A549 (cell line): Measurements from ENCODE around the gene CLASP1.

ENCODE experiments used
- CTCF ChIP-seq: fragments of >200 bp; sonication (Bioruptor Twin); formaldehyde crosslinking; IDR thresholded peaks from 3 replicates; pipeline ENCODE4 v1.5.1; 2016
- HOXA7 ChIP-seq: fragments of 250-450 bp; sonication (Bioruptor Pico); IDR thresholded peaks from 2 replicates; pipeline ENCODE4 v1.5.0; 2020; ENCODE audit warnings: mild to moderate bottlenecking, moderate library complexity
- KDM1A ChIP-seq: fragments of 200-600 bp; sonication (generic); IDR thresholded peaks from 2 replicates; pipeline ENCODE4 v1.6.1; 2016; ENCODE audit warnings: low read depth, mild to moderate bottlenecking
- KDM5A ChIP-seq: fragments of 200-600 bp; sonication (generic); IDR thresholded peaks from 2 replicates; pipeline ENCODE4 v1.6.1; 2016; ENCODE audit warnings: antibody characterized with exemption, mild to moderate bottlenecking
- MAX ChIP-seq: IDR thresholded peaks from 2 replicates; pipeline ENCODE4 v1.6.1; 2012
- MAZ ChIP-seq: fragments of 150-350 bp; IDR thresholded peaks from 2 replicates; pipeline ENCODE4 v1.6.1; 2014; ENCODE audit warnings: antibody characterized with exemption, low read depth, low read length, borderline replicate concordance
- POLR2A ChIP-seq: IDR thresholded peaks from 2 replicates; pipeline ENCODE4 v1.6.1; 2012; ENCODE audit warnings: mild to moderate bottlenecking, low read length
- POLR2AphosphoS2 ChIP-seq: conservative IDR thresholded peaks from 2 replicates; pipeline ENCODE4 v1.6.1; 2012; ENCODE audit warnings: low read length, improper control_type of control experiment, inconsistent platforms
- RAD21 ChIP-seq, 2 experiments: fragments of >200 bp in 1 of 2; sonication (Bioruptor Twin) in 1 of 2; formaldehyde crosslinking in 1 of 2; IDR thresholded peaks in 1 of 2; conservative IDR thresholded peaks in 1 of 2; 2 replicates in 1 of 2; 3 replicates in 1 of 2; pipeline ENCODE4 v1.6.1; 2012 to 2018; ENCODE audit warnings: inconsistent platforms in 1 of 2
- RFX5 ChIP-seq: fragments of 450-650 bp; IDR thresholded peaks from 2 replicates; pipeline ENCODE4 v1.7.1; 2014; ENCODE audit warnings: antibody characterized with exemption, mild to moderate bottlenecking, moderate library complexity
- USF2 ChIP-seq: fragments of 450-650 bp; IDR thresholded peaks from 2 replicates; pipeline ENCODE4 v1.6.1; 2014; ENCODE audit warnings: antibody characterized with exemption

GRCh38 chr2:121471532-121472469, 177.5 kb downstream of the CLASP1 start:
- TF ChIP-seq CTCF (no peak), POLR2A (no peak), RAD21 (conservative IDR thresholded peaks at IDR 0.05 in 1 of 2, IDR thresholded peaks at IDR 0.05 in 1 of 2) (no peak), KDM5A (no peak), RFX5 (no peak), MAX (no peak), HOXA7 (CRISPR knock-in tag) (no peak), KDM1A (no peak), MAZ (no peak), USF2 (no peak), POLR2AphosphoS2 (no peak)
